Lung (tissue), 12 donors: Measurements from ENCODE around the gene FRMD4A. TPM values are rescaled to one million over a fixed set of nuclear protein-coding genes. Genes with fewer than 3 reads are reported as not detected.
"Not testable (repeated sequence)": the region's sequence is repeated elsewhere in the genome, so short reads cannot be mapped to it uniquely, and the experiment has no call there.

ENCODE experiments used
- ATAC-seq: fragments of 200-7000 bp; cut with Tn5 transposase; one replicate; pipeline ENCODE4 v1.9.1; 2020; ENCODE audit warnings: moderate number of reproducible peaks; ENCODE audit not compliant: insufficient read depth, low FRiP score
- DNase-seq, 3 donors: peaks; one replicate each; pipeline ENCODE4 v3.0.0-alpha.2; 2013 to 2017
- H3K27ac ChIP-seq, 2 donors: one replicate each; pipeline ENCODE4 v1.5.1; 2013; ENCODE audit warnings: mild to moderate bottlenecking in 2 of 2, moderate library complexity in 2 of 2, control low read depth in 1 of 2, inconsistent platforms in 1 of 2, low read depth in 1 of 2, low read length in 1 of 2
- H3K27me3 ChIP-seq, 3 donors: one replicate each; pipeline ENCODE4 v1.5.1; 2013; ENCODE audit warnings: low read length in 2 of 3; ENCODE audit not compliant: control insufficient read depth in 3 of 3, insufficient read depth in 3 of 3
- H3K36me3 ChIP-seq, 4 donors: one replicate each; pipeline ENCODE4 v1.5.1; 2013; ENCODE audit warnings: low read length in 4 of 4, mild to moderate bottlenecking in 1 of 4, moderate library complexity in 1 of 4; ENCODE audit not compliant: control insufficient read depth in 4 of 4, insufficient read depth in 4 of 4
- H3K4me1 ChIP-seq, 5 donors: one replicate each; pipeline ENCODE4 v1.5.1; 2013; ENCODE audit warnings: low read length in 5 of 5, mild to moderate bottlenecking in 2 of 5, moderate library complexity in 1 of 5; ENCODE audit not compliant: control insufficient read depth in 5 of 5, insufficient read depth in 5 of 5
- H3K4me3 ChIP-seq: one replicate; pipeline ENCODE4 v1.5.1; 2013; ENCODE audit warnings: mild to moderate bottlenecking, control low read depth, moderate library complexity
- H3K9ac ChIP-seq, 2 donors: one replicate each; pipeline ENCODE4 v1.5.1; 2013; ENCODE audit warnings: low read length in 2 of 2, control low read depth in 1 of 2; ENCODE audit not compliant: insufficient read depth in 1 of 2
- H3K9me3 ChIP-seq, 4 donors: one replicate each; pipeline ENCODE4 v1.5.1; 2013; ENCODE audit warnings: low read length in 3 of 4, mild to moderate bottlenecking in 1 of 4, moderate library complexity in 1 of 4; ENCODE audit not compliant: control insufficient read depth in 4 of 4, insufficient read depth in 3 of 4
- CTCF ChIP-seq: IDR thresholded peaks from 2 replicates; pipeline ENCODE4 v1.5.1; 2012; ENCODE audit warnings: mild to moderate bottlenecking; ENCODE audit errors: control extremely low read depth, extremely low read depth
- WGBS, 2 donors: extraction: QIAGEN DNeasy Blood & Tissue Kit; methylation state at CpG; one replicate each; pipeline ENCODE4 v1.1.7; 2013; 5-methylcytosine and 5-hydroxymethylcytosine counted together
- polyA plus RNA-seq, 2 donors: library from polyadenylated mRNA; stranded (reverse); fragments of 200-250 nt; gene quantifications; one replicate each; pipeline ENCODE4 v1.2.1, GENCODE V29; 2013
- total RNA-seq, 2 donors: library from RNA; depleted of rRNA in 1 of 2; stranded (reverse); fragments of >200 nt in 1 of 2; gene quantifications; one replicate each; pipeline ENCODE4 v1.2.1, GENCODE V29; 2014 to 2021
- donor health status: control.
- donor health status: control.
- donor health status: Bipolar disorder and iron deficiency.
- donor health status: healthy.
- donor health status: DM: yes; HTN: yes; CAD: no.

FRMD4A gene
- total and polyA plus RNA-seq, 4 donors, result 12.0 to 64.5 (median 29.3) TPM

- H3K27me3 ChIP-seq, result no peaks in the 10 kb centered on the region
- H3K4me3 ChIP-seq, result no peak overlapping the region
- WGBS, 2 donors, result 88 to 93% methylated on average over 5 of the region's 5 CpGs
- no peak for TF ChIP-seq CTCF
- H3K36me3 ChIP-seq, result no peaks in the 10 kb centered on the region
- H3K9me3 ChIP-seq, result peaks cover 0 to 2% (median 0%) of the 10 kb centered on the region in 4 donors
- ATAC-seq, result no peak
- H3K4me1 ChIP-seq, result peaks cover 0 to 11% (median 0%) of the 10 kb centered on the region in 5 donors
- no peak for DNase-seq
- H3K27ac ChIP-seq, result no peak overlapping the region
- no peak overlapping the region for H3K9ac ChIP-seq
Observed at GRCh38 chr10:14052931-14053330, 277.8 kb downstream of the FRMD4A start.

GRCh38 chr10:14050598-14050997 lies 280.1 kb downstream of the FRMD4A start:
- 93 to 96% methylated on average over 4 of the region's 4 CpGs for WGBS, 2 donors
- no peak for ATAC-seq
- H3K9ac ChIP-seq, result no peak overlapping the region
- H3K27me3 ChIP-seq, result no peaks in the 10 kb centered on the region
- no peaks in the 10 kb centered on the region for H3K36me3 ChIP-seq
- DNase-seq, result no peak
- H3K4me3 ChIP-seq, result no peak overlapping the region
- no peaks in the 10 kb centered on the region for H3K4me1 ChIP-seq
- peaks cover 0 to 2% (median 0%) of the 10 kb centered on the region in 4 donors for H3K9me3 ChIP-seq
- H3K27ac ChIP-seq, result no peak overlapping the region
- TF ChIP-seq CTCF, result no peak

- no peak overlapping the region for H3K9ac ChIP-seq
- no peaks in the 10 kb centered on the region for H3K4me1 ChIP-seq
- DNase-seq (no peak), ATAC-seq (no peak)
- H3K9me3 ChIP-seq, result peaks cover 0 to 2% (median 0%) of the 10 kb centered on the region in 4 donors
- no peak for TF ChIP-seq CTCF
- no peak overlapping the region for H3K27ac ChIP-seq
- WGBS, 2 donors, result 53 to 78% methylated on average over 6 of the region's 6 CpGs
- H3K36me3 ChIP-seq, result no peaks in the 10 kb centered on the region
- H3K27me3 ChIP-seq, result no peaks in the 10 kb centered on the region
- no peak overlapping the region for H3K4me3 ChIP-seq
Observed at GRCh38 chr10:14048930-14049613, 281.7 kb downstream of the FRMD4A start.

GRCh38 chr10:14047431-14047830 lies 283.3 kb downstream of the FRMD4A start:
- ATAC-seq (no peak), DNase-seq (no peak)

GRCh38 chr10:14042051-14042450 lies 288.7 kb downstream of the FRMD4A start:
- H3K4me3 ChIP-seq, H3K27me3 ChIP-seq, H3K36me3 ChIP-seq, DNase-seq, H3K9me3 ChIP-seq, ATAC-seq, H3K9ac ChIP-seq, H3K27ac ChIP-seq: not testable (repeated sequence)
- H3K4me1 ChIP-seq, result peaks cover 0 to 18% (median 13%) of the 10 kb centered on the region in 5 donors
- WGBS, 2 donors, result 82 to 88% methylated on average over 7 of the region's 7 CpGs

More at GRCh38 chr10:14047431-14047830, 283.3 kb downstream of the FRMD4A start:
- no peak overlapping the region for H3K9ac ChIP-seq
- no peak overlapping the region for H3K27ac ChIP-seq
- no peaks in the 10 kb centered on the region for H3K27me3 ChIP-seq
- TF ChIP-seq CTCF, result no peak
- H3K36me3 ChIP-seq, result no peaks in the 10 kb centered on the region
- H3K4me3 ChIP-seq, result no peak overlapping the region
- peaks cover 0 to 2% (median 0%) of the 10 kb centered on the region in 4 donors for H3K9me3 ChIP-seq
- no peaks in the 10 kb centered on the region for H3K4me1 ChIP-seq
- WGBS, 2 donors, result 68 to 80% methylated on average over 2 of the region's 2 CpGs
